Germinal center (tissue), 1 donor: ENCODE results near the gene EIF5AL1.
"Not testable (repeated sequence)": the region's sequence is repeated elsewhere in the genome, so short reads cannot be mapped to it uniquely, and the experiment has no call there.

ENCODE experiments used
- DNase-seq: peaks from one replicate; pipeline ENCODE4 v3.0.0; 2012; ENCODE audit warnings: mixed read lengths, low spot score

The EIF5AL1 gene

GRCh38 chr10:79511891-79512583, at the start of gene EIF5AL1:
Gene EIF5AL1 (plus strand): TSS chr10:79512533. CDS start chr10:79512650, 117 bp downstream.
- not testable (repeated sequence) for DNase-seq

- no peak for DNase-seq
Measured at GRCh38 chr10:79463578-79464496, 48.5 kb upstream of the EIF5AL1 start.

GRCh38 chr10:79465341-79465740, 47.0 kb upstream of the EIF5AL1 start:
- no peak for DNase-seq

- no peak for DNase-seq
Measured at GRCh38 chr10:79468015-79468560, 44.2 kb upstream of the EIF5AL1 start.

GRCh38 chr10:79468841-79469585, 43.3 kb upstream of the EIF5AL1 start:
- DNase-seq = no peak

GRCh38 chr10:79470096-79470495, 42.2 kb upstream of the EIF5AL1 start:
- no peak for DNase-seq

GRCh38 chr10:79471776-79472175, 40.6 kb upstream of the EIF5AL1 start:
- no peak for DNase-seq

- DNase-seq = no peak
Measured at GRCh38 chr10:79472449-79472848, 39.9 kb upstream of the EIF5AL1 start.

- DNase-seq = no peak
Measured at GRCh38 chr10:79472951-79473350, 39.4 kb upstream of the EIF5AL1 start.

- no peak for DNase-seq
Measured at GRCh38 chr10:79473496-79474095, 38.7 kb upstream of the EIF5AL1 start.

- no peak for DNase-seq
Measured at GRCh38 chr10:79475119-79475653, 37.1 kb upstream of the EIF5AL1 start.

GRCh38 chr10:79475877-79476276, 36.5 kb upstream of the EIF5AL1 start:
- DNase-seq = no peak

GRCh38 chr10:79476645-79477044, 35.7 kb upstream of the EIF5AL1 start:
- DNase-seq = no peak

GRCh38 chr10:79477456-79477855, 34.9 kb upstream of the EIF5AL1 start:
- DNase-seq = no peak

GRCh38 chr10:79479283-79479909, 32.9 kb upstream of the EIF5AL1 start:
- no peak for DNase-seq

- no peak for DNase-seq
Measured at GRCh38 chr10:79482304-79482703, 30.0 kb upstream of the EIF5AL1 start.

- DNase-seq = no peak
Measured at GRCh38 chr10:79482741-79483140, 29.6 kb upstream of the EIF5AL1 start.

GRCh38 chr10:79483299-79483698, 29.0 kb upstream of the EIF5AL1 start:
- DNase-seq = no peak

- no peak for DNase-seq
Measured at GRCh38 chr10:79483948-79484347, 28.4 kb upstream of the EIF5AL1 start.

- DNase-seq = no peak
Measured at GRCh38 chr10:79484476-79484875, 27.9 kb upstream of the EIF5AL1 start.
